Gastroesophageal sphincter (tissue), 4 donors: ENCODE data around the gene PTGR1. TPM values are rescaled to one million over a fixed set of nuclear protein-coding genes. Genes with fewer than 3 reads are reported as not detected.

Experiments
- ATAC-seq: fragments of 150-250 bp; one replicate; pipeline ENCODE4 v1.9.1; 2016; ENCODE audit warnings: mild to moderate bottlenecking, moderate library complexity
- H3K27ac ChIP-seq, 4 donors: fragments of 200-600 bp; sonication (generic) in 3 of 4; 1 replicate in 3 of 4; 2 replicates in 1 of 4; pipeline ENCODE4 v1.5.1; 2016 to 2019
- H3K27me3 ChIP-seq: fragments of 200-600 bp; sonication (generic); one replicate; pipeline ENCODE4 v1.5.1; 2019
- H3K36me3 ChIP-seq, 2 donors: fragments of 200-600 bp; sonication (generic); one replicate each; pipeline ENCODE4 v1.5.1; 2019; ENCODE audit warnings: control low read depth in 1 of 2
- H3K4me1 ChIP-seq, 3 donors: fragments of 200-600 bp; sonication (generic); 1 replicate in 2 of 3; 2 replicates in 1 of 3; pipeline ENCODE4 v1.5.1; 2016 to 2019; ENCODE audit warnings: control low read depth in 2 of 3
- H3K4me3 ChIP-seq, 2 donors: fragments of 200-600 bp; sonication (generic); one replicate each; pipeline ENCODE4 v1.5.1; 2019; ENCODE audit warnings: mild to moderate bottlenecking in 1 of 2, moderate library complexity in 1 of 2
- H3K9me3 ChIP-seq, 3 donors: fragments of 200-600 bp; sonication (generic); one replicate each; pipeline ENCODE4 v1.5.1; 2017 to 2019; ENCODE audit warnings: control low read depth in 2 of 3
- CTCF ChIP-seq, 4 experiments: fragments of 200-600 bp in 2 of 4; fragments of 450-650 bp in 2 of 4; sonication (generic) in 1 of 4; IDR thresholded peaks; one replicate each; pipeline ENCODE4 v1.5.1; 2017 to 2019; ENCODE audit warnings: antibody characterized with exemption in 4 of 4, mild to moderate bottlenecking in 2 of 4, moderate library complexity in 2 of 4
- EP300 ChIP-seq: sonication (generic); formaldehyde crosslinking; IDR thresholded peaks from one replicate; pipeline ENCODE4 v1.6.1; 2017; ENCODE audit warnings: antibody characterized with exemption, mild to moderate bottlenecking
- POLR2A ChIP-seq, 2 donors: fragments of 450-650 bp; IDR thresholded peaks; one replicate each; pipeline ENCODE4 v1.6.1; 2017; ENCODE audit warnings: antibody characterized with exemption in 2 of 2, mild to moderate bottlenecking in 2 of 2, moderate library complexity in 1 of 2
- POLR2AphosphoS5 ChIP-seq: sonication (generic); formaldehyde crosslinking; IDR thresholded peaks from one replicate; pipeline ENCODE4 v1.6.1; 2017; ENCODE audit warnings: antibody characterized with exemption
- WGBS, 2 donors: methylation state at CpG; one replicate each; pipeline ENCODE4 v1.1.5; 2018; ENCODE audit warnings: low coverage in 1 of 2; 5-methylcytosine and 5-hydroxymethylcytosine counted together
- total RNA-seq, 4 donors: library from RNA; depleted of rRNA; stranded (reverse); fragments of >200 nt; gene quantifications; one replicate each; pipeline ENCODE4 v1.1.0, GENCODE V29; 2016

Gene PTGR1
- total RNA-seq, 4 donors from 2014 or later, result 19.1 to 59.6 (median 43.7) TPM

GRCh38 chr9:111644195-111644772 is 44.8 kb upstream of the PTGR1 start:
- no peak for ATAC-seq
- Histone ChIP-seq H3K27me3 (no peaks in the 10 kb centered on the region), H3K36me3 (peaks cover 0 to 25% of the 10 kb centered on the region in 2 donors), H3K9me3 (no peaks in the 10 kb centered on the region), H3K4me1 (no peaks in the 10 kb centered on the region), H3K4me3 (no peak overlapping the region), H3K27ac (no peak overlapping the region)
- WGBS, 2 donors, result 84 to 90% methylated on average over 8 of the region's 8 CpGs
- TF ChIP-seq CTCF (IDR thresholded peaks at IDR 0.05) (no peak), POLR2AphosphoS5 (no peak), POLR2A (IDR thresholded peaks at IDR 0.05) (no peak), EP300 (no peak)

- ATAC-seq, result no peak
- 81 to 86% methylated on average over 3 to 6 of the region's 6 CpGs for WGBS, 2 donors
- Histone ChIP-seq H3K4me1 (peaks cover 4 to 18% (median 6%) of the 10 kb centered on the region in 3 donors), H3K36me3 (peaks cover 0 to 3% of the 10 kb centered on the region in 2 donors), H3K27me3 (no peaks in the 10 kb centered on the region), H3K27ac (no peak overlapping the region), H3K4me3 (no peak overlapping the region), H3K9me3 (no peaks in the 10 kb centered on the region)
- TF ChIP-seq EP300 (no peak), POLR2AphosphoS5 (no peak), POLR2A (IDR thresholded peaks at IDR 0.05) (no peak), CTCF (IDR thresholded peaks at IDR 0.05) (no peak)
Measured at GRCh38 chr9:111637421-111637950, 38.0 kb upstream of the PTGR1 start.

- no peaks in the 10 kb centered on the region for H3K27me3 ChIP-seq
- TF ChIP-seq CTCF (IDR thresholded peaks at IDR 0.05) (no peak), POLR2A (IDR thresholded peaks at IDR 0.05) (no peak), POLR2AphosphoS5 (no peak), EP300 (no peak)
- H3K27ac ChIP-seq, result no peak overlapping the region
- H3K4me3 ChIP-seq, result no peak overlapping the region
- H3K36me3 ChIP-seq, result no peaks in the 10 kb centered on the region
- no peaks in the 10 kb centered on the region for H3K9me3 ChIP-seq
- peaks cover 9 to 32% (median 10%) of the 10 kb centered on the region in 3 donors for H3K4me1 ChIP-seq
- no peak for ATAC-seq
- WGBS, 2 donors, result 44 to 86% methylated on average over 1 of the region's 1 CpG
Measured at GRCh38 chr9:111634860-111635259, 35.4 kb upstream of the PTGR1 start.

- H3K4me1 ChIP-seq, result peaks cover 9 to 32% (median 10%) of the 10 kb centered on the region in 3 donors
- H3K9me3 ChIP-seq, result no peaks in the 10 kb centered on the region
- ATAC-seq, result no peak
- H3K27ac ChIP-seq, result no peak overlapping the region
- 50 to 69% methylated on average over 1 of the region's 1 CpG for WGBS, 2 donors
- no peak overlapping the region for H3K4me3 ChIP-seq
- no peak for TF ChIP-seq POLR2AphosphoS5
- TF ChIP-seq POLR2A (IDR thresholded peaks at IDR 0.05), result no peak
- no peak for TF ChIP-seq CTCF (IDR thresholded peaks at IDR 0.05)
- TF ChIP-seq EP300, result no peak
- H3K27me3 ChIP-seq, result no peaks in the 10 kb centered on the region
- no peaks in the 10 kb centered on the region for H3K36me3 ChIP-seq
Measured at GRCh38 chr9:111633389-111633736, 33.9 kb upstream of the PTGR1 start.
